ENCODE measurements around the gene SFMBT2.

GRCh38 chr10:7297094-7297493 is 113.7 kb downstream of the SFMBT2 start:
- TF ChIP-seq, protein P1, sequence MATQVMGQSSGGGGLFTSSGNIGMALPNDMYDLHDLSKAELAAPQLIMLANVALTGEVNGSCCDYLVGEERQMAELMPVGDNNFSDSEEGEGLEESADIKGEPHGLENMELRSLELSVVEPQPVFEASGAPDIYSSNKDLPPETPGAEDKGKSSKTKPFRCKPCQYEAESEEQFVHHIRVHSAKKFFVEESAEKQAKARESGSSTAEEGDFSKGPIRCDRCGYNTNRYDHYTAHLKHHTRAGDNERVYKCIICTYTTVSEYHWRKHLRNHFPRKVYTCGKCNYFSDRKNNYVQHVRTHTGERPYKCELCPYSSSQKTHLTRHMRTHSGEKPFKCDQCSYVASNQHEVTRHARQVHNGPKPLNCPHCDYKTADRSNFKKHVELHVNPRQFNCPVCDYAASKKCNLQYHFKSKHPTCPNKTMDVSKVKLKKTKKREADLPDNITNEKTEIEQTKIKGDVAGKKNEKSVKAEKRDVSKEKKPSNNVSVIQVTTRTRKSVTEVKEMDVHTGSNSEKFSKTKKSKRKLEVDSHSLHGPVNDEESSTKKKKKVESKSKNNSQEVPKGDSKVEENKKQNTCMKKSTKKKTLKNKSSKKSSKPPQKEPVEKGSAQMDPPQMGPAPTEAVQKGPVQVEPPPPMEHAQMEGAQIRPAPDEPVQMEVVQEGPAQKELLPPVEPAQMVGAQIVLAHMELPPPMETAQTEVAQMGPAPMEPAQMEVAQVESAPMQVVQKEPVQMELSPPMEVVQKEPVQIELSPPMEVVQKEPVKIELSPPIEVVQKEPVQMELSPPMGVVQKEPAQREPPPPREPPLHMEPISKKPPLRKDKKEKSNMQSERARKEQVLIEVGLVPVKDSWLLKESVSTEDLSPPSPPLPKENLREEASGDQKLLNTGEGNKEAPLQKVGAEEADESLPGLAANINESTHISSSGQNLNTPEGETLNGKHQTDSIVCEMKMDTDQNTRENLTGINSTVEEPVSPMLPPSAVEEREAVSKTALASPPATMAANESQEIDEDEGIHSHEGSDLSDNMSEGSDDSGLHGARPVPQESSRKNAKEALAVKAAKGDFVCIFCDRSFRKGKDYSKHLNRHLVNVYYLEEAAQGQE (IDR thresholded peaks at IDR 0.05; ENCODE audit: low read depth), result no peak
- TF ChIP-seq CBX3 (IDR thresholded peaks at IDR 0.05; ENCODE audit: low read depth), result no peak
- TF ChIP-seq RAD21 (IDR thresholded peaks at IDR 0.05; ENCODE audit: low read depth), result no peak
- TF ChIP-seq, protein P2, sequence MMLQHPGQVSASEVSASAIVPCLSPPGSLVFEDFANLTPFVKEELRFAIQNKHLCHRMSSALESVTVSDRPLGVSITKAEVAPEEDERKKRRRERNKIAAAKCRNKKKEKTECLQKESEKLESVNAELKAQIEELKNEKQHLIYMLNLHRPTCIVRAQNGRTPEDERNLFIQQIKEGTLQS (IDR thresholded peaks at IDR 0.05), result no peak
- no peak for TF ChIP-seq CTCF (IDR thresholded peaks at IDR 0.05 in 2 of 3, conservative IDR thresholded peaks at IDR 0.05 in 1 of 3; ENCODE audit: borderline replicate concordance in 1 of 3, insufficient read depth in 1 of 3, low read depth in 2 of 3, low read length in 2 of 3)
- no peak for TF ChIP-seq POLR2A (IDR thresholded peaks at IDR 0.05; ENCODE audit: borderline replicate concordance, extremely low read depth, insufficient read depth, insufficient read length)
- no peak for TF ChIP-seq MAX (IDR thresholded peaks at IDR 0.05)
- no peak for TF ChIP-seq YY1 (IDR thresholded peaks at IDR 0.05; ENCODE audit: extremely low read depth, insufficient replicate concordance, low read depth, low read length)
- no peak for TF ChIP-seq JUND (IDR thresholded peaks at IDR 0.05)
- TF ChIP-seq POLR2AphosphoS5 (IDR thresholded peaks at IDR 0.05; ENCODE audit: low read depth, low read length), result no peak

All from HCT116 (cell line).